Stimulated activated CD4-positive, alpha-beta T cell treated with anti-CD3 and anti-CD28 coated beads, Interleukin-4, amount 100 ng/mL, for 1 hour (primary cell): ENCODE measurements around the gene LCORL.
"Not testable (repeated sequence)": the region's sequence is repeated elsewhere in the genome, so short reads cannot be mapped to it uniquely, and the experiment has no call there.

Experiments
- DNase-seq: peaks from one replicate; pipeline ENCODE4 v3.0.0-alpha.2; 2020

The LCORL gene

DNA sequence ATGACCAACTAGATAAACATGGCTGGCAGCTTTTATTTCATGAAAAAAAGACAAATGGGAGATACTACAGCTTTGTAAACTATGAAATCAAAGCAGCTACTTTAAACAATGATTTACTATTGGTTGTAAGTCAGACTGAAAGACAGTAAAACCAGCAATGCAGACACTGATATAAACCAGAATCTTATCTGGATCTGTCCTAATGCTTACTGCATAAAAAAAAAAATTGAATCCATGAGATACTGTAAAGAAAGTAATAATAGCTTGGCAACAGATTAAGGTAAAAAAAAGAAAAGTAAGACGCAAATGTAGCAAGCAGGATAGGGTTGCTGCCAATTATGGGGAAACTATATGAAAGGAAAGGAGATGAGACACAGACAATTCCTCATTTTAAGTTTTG, 7.3 kb downstream of the LCORL start:
- DNase-seq: no peak

DNA sequence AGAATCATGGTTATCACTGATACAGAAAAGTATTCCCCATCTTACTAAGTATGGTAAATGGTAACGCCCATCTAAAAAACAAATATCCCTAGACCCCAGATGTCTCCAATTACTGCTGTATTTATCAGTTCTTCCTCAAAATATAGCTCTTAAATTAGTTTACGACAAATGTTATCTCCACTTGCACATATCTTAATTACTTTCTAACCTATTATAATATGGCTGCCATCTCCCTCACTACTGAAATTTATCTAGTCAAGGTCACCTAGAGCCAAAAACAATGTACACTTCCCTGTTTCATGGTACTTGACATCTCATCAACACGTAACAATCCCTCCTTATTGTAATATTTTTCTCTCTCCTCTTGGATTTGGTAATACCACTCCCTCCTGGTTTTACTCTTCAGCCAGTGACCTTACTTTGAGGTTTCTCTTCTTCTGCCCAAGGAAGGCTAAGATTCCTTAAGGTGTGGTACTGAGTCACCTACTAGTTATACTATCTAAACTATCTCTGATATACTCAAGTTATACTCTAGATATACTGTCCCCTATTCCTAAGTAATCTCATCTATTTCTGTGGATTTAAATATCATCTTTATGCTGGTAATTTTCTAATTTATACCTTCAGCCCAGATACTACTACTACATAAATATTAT, 8.6 kb downstream of the LCORL start:
- DNase-seq: no peak

DNA sequence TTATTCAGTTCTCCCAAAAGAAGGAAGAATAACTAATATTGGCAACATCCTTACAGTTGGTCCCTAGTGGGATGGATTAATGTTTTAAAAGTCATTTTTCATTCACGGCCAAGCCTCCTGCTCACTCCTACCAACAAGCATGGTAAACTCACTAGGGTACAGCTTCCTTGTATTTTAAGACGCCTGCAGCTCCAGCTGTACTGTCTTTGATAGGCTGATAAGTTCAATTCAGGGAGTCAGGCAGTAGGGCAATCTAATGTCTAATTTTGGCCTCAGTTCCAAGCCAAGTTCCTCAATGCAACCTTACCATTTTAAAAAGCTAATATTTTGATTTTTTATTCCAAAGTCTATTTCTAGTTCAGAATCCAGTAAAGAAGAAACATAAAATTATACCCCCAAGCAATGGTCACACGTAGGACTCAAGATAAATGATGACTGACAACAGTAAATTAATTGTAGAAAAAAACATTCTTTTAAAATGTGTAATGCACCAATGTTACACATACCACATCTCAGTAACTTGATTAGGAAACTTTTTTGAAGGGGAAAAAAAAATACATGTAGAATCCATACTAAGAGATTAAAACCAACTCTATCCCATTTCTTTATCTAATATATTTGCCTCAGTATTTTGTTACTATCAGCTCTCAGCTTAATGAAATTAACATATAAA, 9.3 kb downstream of the LCORL start:
- DNase-seq: no peak

DNA sequence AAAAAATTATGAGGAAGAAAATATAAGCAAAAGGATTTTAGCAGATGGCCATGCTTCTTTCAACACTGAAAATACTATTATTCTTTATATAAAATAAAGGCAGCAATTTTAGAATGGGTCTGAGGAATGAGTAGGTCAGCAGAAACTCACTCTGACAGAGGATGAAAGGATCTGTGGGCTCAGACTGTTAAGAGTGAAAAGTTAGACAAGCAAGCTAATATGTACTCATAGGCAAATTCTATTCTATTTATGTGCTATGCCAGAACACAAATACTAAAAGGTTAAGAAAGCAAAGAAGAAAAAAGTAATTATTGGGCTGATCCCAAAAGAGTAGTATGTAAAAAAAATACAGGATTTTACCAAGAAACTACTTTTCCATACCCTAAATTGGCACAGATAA, 13.9 kb downstream of the LCORL start:
- no peak for DNase-seq

DNA sequence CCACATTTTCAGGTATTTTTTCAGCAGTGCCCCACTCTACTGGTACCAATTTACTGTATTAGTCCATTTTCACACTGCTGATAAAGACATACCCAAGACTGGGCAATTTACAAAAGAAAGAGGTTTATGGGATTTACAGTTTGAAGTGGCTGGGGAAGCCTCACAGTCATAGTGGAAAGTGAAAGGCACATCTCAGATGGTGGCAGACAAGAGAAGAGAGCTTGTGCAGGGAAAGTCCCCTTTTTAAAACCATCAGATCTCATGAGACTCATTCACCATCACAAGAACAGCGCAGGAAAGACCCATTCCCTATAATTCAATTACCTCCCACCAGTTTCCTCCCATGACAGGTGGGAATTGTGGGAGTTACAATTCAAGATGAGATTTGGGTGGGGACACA, 15.1 kb downstream of the LCORL start:
- not testable (repeated sequence) for DNase-seq

DNA sequence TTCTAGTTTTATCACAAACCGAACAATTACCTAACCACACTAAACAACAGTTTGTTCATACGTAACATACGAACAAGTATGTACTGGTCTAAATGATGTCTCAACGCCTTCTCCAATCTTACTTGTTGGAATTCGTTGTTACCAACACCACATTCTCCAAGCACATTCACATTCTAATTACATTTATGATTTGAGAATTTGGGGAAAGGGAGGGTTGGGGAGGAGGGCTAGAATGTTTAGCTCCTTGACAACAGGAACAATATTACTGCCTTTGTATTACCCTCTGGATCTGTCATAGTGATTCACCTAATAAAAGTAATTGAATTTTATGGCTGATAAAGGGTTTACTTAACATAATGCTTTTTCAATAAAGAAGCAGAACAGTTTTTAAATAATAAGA, 24.4 kb downstream of the LCORL start:
- DNase-seq: no peak

DNA sequence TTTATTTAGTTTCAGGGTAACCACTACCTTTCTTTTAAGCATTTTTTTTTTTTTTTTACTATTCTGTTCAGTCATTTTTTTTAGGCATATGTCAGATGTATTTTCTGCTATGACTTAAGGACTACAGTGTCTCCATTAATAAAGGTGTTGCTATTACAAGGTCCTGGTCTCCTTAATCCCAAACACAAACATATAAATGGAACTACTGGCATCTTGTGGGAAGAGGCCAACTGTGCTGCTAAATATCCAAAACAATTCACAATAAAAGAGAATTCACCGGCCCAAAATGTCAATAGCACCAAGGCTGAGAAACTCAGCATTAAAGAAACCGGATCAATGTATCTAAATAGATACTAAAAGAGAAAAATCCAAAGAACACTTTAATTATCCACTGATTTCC, 26.4 kb downstream of the LCORL start:
- DNase-seq: no peak

DNA sequence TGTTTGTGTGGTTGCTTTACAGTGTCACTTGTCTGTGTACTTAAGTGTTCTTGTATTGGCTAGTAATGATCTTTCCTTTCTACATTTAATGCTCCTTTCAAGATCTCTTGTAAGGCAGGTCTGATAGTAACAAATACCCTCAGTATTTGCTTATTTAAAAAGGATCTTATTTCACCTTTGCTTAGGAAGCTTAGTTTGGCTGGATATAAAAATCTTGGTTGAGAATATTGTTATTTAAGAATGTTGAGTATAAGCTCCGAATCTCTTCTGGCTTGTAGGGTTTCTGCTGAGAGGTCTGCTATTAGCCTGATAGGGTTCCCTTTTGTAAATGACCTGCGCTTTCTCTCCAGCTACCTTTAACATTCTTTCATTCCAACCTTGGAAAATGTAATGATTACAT, 35.7 kb downstream of the LCORL start:
- DNase-seq: no peak

DNA sequence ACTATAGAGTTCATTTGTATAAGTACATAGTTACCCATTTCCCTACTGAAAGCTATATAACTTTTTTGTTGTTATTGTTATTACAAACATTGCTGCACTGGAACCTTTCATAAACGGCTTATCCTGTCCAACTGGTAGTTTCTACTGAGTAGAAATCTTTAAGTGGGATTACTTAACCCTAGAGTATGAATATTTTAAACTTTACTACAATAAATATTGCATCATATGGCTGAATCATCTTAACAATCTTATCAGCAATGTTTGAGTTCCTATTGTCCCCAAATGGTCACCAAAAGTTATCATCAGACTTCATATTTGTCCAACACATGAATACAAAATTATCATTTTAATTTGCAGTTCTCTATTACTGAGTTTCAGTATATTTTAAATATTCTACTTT, 40.5 kb downstream of the LCORL start:
- no peak for DNase-seq

DNA sequence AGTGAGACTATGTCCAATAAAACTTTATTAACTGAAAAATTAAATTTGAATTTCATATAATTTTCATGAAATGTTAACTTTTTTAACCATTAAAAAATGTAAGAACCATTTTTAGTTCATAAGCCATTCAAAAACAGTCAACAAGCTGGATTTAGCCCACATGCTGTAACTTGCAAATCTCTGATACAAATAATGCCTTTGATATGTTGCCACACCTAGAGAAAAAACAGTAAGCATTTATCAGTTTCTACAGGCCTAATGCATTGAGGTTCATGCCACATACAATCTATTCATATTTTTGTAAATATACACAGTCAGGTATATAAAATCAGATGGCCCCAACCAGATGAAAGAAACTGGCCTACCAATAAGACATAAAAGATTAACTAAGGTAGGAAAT, 52.8 kb downstream of the LCORL start:
- DNase-seq: no peak

DNA sequence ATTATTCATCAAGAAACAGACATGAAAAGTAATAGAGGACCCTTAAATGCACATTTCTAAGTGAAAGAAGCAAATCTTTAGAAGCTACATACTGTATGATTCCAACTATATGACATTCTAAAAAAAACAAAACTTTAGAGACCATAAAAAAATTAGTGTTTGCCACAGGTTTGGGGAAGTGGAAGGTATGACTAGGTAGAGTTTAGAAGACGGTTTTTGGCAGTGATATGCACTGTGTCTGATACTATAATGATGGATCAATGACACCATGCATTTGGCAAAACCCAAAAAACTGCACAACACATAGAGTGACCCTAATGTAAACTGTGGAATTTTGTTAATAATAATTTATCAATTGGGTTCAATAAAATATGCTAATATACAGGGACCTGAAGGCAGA, 54.5 kb downstream of the LCORL start:
- DNase-seq: no peak

DNA sequence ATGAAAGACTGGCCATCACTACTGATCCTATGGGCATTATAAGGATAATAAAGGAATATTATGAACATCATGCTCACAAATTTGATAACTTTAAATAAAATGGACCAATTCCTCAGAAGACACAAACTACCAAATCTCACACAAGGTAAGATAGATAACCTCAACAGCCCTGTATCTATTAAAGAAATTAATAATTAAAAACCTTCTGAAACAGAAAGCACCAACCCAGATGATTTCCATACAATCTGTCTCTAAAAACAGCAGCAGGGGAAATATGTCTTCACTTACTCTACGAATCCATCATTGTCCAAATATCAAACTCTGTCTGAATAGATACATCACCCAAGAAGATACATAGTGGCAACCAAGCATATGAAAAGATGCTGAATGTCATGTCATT, 55.2 kb downstream of the LCORL start:
- no peak for DNase-seq

DNA sequence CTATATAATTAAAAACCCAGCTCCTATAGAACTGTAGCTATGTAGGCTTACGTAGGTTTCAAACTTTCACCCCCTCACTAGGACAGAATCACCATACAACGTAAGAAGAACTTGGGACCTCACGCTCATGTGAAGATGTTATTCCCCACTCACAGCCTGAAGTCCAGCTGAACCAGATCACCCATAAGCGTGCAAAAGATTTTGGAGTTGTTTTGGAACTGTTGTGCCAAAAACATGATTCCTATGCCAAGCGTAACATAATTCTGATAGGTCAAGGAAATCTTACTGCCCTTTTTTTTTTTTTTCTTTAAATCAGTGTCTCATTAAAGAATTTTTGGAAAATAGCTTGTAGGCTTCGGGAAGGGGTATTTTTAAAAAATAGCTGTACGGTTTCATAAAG, 57.0 kb downstream of the LCORL start:
- DNase-seq: no peak

DNA sequence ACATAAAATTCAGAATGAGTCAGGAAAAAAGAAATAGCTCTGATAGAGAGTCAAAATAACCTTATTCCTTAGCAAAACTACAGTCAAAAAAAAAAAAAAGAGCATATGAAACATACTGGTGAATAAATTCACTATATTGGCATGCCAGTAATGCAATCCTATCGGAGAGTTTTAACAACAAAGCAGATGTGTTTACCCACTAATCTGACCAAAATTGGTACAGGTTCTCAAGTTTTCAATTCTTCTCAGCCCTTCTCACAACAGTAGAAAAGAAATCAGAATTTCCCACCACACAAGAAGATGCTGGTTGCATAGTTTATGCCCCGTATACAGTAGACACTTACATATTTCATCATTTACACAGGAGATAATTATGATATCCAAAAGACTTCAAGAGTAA, 59.4 kb downstream of the LCORL start:
- DNase-seq: no peak

DNA sequence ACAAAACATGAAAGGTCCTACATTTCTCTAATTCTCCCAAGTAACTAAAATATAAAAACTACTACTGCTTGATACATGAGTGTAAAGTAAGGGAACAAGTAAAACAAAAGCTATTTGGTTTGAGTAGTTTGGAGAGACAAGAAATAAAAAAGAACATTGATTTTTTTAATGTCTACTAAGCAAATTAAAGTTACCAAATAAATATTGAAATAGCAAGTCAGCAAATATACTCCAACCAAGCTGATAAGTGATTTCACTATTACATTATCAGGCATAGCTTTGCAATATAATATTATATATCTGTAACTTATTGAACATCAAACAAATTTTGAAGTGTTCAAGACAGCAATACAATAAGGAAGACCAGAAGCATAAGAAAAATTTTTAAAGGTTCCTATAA, 60.3 kb downstream of the LCORL start:
- no peak for DNase-seq

DNA sequence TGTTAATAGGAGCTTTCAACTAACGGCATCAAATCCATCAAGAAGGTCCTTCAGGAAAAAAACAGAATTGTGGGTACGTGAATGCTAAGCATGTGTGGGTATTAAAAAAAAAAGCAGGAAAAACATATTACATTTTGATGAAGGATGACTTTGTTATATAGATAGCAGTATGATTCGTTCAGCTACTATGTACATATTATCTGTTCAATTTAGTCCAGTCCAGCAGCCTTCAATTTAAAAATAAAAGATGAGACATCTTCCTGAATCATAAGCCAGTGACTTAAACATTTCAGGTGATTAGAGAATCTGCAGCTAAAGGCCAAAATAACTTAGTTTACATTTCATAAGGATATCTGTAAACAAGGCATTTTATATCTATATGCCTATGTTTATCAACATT, 63.4 kb downstream of the LCORL start:
- no peak for DNase-seq

DNA sequence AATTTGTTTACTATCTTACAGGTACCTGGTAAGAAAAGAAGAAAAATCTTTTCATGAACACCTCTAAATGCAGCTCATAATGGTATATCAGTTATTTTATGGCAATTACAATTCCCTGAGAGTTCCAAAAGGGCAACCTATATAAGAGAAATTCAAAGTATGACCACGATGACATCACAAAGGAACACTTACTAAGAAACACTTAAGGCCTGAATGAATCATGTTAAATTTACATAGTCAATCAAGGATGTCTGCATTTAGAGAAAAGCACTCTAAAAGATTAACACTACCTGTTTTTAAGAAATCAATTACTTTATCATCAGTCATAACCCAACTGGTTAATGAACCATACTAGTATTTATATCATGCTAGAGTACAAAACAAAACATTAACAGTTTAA, 63.9 kb downstream of the LCORL start:
- DNase-seq: no peak

DNA sequence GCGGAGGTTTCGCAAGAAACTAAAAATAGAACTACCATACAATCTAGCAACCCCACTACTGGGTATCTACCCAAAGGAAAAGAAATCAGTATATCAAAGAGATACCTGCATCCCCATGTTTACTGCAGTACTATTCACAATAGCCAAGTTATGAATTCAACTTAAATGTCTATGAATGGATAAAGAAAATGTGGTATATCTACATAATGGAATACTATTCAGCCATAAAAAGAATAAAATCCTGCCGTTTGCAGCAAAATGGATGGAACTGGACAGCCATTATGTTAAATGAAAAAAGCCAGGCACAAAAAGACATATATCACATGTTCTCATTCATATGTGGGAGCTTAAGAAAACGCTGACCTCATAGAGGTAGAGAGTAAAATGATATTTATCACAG, 65.3 kb downstream of the LCORL start:
- DNase-seq: no peak

DNA sequence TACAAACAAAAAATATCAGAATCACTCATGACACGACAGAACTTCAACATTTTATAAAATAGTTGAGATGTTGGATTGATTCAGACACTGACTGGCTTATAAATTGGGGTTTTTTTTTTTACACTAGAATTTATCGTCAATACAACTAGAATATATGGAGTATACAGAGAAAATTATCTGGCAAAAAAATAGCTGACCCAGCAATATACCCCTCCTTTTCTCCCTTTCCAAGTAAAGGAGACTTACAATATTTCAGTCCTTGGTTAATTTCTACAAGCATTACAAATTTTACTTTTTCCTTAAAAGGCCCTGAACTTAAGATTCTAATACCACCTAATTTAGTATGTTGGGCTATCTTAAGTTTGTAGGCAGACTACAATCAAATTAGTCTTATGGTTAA, 76.3 kb downstream of the LCORL start:
- DNase-seq: no peak

DNA sequence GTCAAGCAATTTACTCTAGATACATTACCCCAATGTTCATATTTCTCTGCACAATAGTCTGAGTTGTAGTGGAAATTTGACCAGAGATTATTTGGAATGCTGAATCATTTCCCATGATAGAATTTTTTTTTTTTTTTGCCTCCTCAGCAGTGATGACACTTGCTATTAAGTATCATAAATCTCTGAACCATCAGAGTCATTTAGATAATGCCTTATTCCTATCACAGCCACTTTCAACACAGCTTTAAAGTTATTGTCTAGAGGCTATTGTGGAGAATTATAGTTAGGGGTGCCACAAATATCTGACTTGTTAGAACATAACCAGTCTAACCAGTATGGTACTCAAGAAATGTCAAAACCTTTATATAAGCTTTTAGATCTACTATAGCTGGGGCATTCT, 79.8 kb downstream of the LCORL start:
- DNase-seq: no peak

DNA sequence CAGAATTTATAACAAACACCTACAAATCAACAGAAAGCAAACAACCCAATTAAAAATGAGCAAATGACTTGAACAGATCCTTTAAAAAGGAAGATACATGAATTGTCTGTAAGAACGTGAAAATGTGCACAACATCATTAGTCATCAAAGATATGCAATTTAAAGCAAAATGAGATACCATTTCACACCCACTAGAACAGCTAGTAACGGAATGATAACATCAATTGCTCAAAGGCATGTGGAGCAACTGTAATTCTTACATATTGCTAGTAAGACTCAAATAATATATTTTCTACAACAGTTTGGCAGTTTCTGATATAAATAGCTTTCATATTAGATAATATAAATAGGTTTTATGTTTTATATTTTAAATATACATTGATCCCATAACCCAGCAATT, 82.5 kb downstream of the LCORL start:
- DNase-seq: no peak

DNA sequence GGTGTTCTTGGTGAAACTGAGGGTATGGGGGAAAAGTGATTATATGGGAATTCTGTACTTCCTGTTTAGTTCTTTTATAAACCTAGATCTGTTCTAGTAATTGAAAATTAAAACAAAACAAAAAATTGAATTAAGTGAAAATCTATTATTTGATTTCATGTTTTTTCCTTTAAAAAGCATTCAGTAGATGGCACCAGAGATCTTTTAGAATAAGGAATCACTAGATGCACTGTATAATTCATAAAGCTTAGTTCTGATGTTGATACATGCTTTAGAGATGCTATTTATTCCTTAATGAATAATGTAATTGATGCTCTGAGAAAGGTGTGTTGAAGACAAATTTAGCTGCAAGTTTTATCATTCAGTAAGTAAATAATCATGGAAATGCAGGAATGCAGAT, 87.3 kb downstream of the LCORL start:
- DNase-seq: no peak

DNA sequence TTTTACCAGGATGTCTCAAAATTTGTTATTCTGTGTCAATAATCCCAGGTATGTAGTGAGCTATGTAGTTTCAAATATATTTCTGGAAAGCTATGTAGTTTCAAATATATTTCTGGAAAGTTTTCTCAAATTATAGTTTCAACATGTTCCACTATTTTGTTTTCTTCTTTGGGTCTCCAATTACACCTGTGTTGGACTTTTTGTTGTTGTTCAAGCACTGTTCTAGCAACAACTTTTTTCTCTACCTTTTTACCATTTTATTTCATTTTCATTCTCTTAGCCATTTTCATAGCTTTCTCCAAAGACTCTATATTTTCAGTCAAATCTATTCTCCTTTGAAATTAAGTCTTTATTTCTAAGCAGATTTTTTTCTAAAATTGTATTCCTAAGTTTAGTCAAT, 88.4 kb downstream of the LCORL start:
- no peak for DNase-seq

DNA sequence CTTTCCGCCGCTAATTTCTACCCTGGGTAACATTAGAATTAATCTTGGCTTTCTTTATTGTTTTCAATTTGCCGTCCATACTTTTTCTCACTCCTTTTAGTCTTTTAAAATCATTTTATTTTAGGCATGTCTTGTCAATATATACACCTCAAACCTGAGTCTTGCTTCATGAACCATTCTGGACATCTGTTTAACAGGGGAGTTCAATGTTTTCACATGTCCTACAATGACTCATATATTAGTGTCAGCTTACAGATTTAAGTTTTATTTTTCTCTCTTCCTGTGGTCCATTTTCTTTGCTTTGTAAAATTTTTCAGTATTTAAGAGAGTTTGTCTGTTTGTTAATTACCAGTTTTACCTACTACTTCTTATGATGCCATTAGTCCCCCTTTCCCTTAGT, 89.5 kb downstream of the LCORL start:
- no peak for DNase-seq

DNA sequence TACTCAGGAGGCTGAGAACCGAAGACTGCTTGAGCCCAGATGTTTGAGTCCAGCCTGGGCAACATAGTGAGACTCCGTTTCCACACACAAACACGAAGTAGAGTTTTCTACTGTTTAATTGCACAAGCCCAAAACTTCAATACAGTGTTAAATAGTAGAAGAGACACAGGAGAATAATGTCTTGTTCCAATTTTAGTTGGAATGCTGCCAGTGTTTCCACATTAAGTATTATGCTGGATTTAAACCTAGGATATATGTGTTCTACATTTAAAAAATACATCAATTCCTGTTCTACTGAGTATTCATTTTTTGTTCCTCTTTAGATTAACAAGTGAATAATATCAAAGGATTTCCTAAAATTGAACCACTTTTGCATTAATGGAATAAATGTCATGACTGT, 91.3 kb downstream of the LCORL start:
- DNase-seq: no peak
